Measurements from ENCODE around the gene PPP1R13B.

DNA sequence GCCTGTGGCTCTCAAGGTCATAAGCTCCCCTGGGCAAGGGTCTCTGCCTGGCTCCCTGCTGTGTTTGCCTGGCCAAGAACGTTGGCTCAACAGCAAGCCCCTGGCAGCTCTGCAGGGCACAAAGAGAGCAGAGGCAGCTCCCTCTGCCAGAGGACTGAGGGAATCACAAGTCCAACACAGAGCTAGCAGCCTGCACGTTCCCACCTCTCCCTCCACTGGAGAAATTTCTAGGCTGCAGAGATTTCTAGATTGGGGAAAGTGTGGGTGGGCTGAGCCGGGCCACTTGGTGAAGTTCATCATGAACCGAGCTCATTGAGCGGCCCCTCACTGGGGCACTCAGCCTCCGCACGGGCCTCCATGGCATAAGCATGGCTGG, 111.9 kb downstream of the PPP1R13B start:
- TF ChIP-seq POLR2AphosphoS5 (IDR thresholded peaks at IDR 0.05; ENCODE audit: low read depth), result no peak
- TF ChIP-seq, protein P1, sequence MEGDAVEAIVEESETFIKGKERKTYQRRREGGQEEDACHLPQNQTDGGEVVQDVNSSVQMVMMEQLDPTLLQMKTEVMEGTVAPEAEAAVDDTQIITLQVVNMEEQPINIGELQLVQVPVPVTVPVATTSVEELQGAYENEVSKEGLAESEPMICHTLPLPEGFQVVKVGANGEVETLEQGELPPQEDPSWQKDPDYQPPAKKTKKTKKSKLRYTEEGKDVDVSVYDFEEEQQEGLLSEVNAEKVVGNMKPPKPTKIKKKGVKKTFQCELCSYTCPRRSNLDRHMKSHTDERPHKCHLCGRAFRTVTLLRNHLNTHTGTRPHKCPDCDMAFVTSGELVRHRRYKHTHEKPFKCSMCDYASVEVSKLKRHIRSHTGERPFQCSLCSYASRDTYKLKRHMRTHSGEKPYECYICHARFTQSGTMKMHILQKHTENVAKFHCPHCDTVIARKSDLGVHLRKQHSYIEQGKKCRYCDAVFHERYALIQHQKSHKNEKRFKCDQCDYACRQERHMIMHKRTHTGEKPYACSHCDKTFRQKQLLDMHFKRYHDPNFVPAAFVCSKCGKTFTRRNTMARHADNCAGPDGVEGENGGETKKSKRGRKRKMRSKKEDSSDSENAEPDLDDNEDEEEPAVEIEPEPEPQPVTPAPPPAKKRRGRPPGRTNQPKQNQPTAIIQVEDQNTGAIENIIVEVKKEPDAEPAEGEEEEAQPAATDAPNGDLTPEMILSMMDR (IDR thresholded peaks at IDR 0.05; ENCODE audit: insufficient read depth, low read length), result no peak
- TF ChIP-seq, protein P2, sequence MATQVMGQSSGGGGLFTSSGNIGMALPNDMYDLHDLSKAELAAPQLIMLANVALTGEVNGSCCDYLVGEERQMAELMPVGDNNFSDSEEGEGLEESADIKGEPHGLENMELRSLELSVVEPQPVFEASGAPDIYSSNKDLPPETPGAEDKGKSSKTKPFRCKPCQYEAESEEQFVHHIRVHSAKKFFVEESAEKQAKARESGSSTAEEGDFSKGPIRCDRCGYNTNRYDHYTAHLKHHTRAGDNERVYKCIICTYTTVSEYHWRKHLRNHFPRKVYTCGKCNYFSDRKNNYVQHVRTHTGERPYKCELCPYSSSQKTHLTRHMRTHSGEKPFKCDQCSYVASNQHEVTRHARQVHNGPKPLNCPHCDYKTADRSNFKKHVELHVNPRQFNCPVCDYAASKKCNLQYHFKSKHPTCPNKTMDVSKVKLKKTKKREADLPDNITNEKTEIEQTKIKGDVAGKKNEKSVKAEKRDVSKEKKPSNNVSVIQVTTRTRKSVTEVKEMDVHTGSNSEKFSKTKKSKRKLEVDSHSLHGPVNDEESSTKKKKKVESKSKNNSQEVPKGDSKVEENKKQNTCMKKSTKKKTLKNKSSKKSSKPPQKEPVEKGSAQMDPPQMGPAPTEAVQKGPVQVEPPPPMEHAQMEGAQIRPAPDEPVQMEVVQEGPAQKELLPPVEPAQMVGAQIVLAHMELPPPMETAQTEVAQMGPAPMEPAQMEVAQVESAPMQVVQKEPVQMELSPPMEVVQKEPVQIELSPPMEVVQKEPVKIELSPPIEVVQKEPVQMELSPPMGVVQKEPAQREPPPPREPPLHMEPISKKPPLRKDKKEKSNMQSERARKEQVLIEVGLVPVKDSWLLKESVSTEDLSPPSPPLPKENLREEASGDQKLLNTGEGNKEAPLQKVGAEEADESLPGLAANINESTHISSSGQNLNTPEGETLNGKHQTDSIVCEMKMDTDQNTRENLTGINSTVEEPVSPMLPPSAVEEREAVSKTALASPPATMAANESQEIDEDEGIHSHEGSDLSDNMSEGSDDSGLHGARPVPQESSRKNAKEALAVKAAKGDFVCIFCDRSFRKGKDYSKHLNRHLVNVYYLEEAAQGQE (IDR thresholded peaks at IDR 0.05; ENCODE audit: insufficient replicate concordance, low read depth), result no peak
- TF ChIP-seq GABPA (IDR thresholded peaks at IDR 0.05; ENCODE audit: low read depth), result no peak
